Smooth muscle cell (in vitro differentiated cells): ENCODE measurements around the gene SPATA2L. TPM values are rescaled to one million over a fixed set of nuclear protein-coding genes. Genes with fewer than 3 reads are reported as not detected.

Source experiments
- DNase-seq: peaks from one replicate; lab custom pipeline; 2025; ENCODE audit not compliant: unreplicated experiment; lab: John Stamatoyannopoulos, UW
- H2AFZ ChIP-seq: fragments of 200-600 bp; sonication (generic); 2 replicates; pipeline ENCODE4 v1.6.0; 2016; ENCODE audit warnings: antibody characterized with exemption, low read depth, mild to moderate bottlenecking
- H3F3A ChIP-seq: fragments of 200-600 bp; sonication (generic); 2 replicates; pipeline ENCODE4 v1.6.0; 2017; ENCODE audit warnings: antibody characterized with exemption, low read depth
- H3K27ac ChIP-seq: fragments of 200-600 bp; sonication (generic); 2 replicates; pipeline ENCODE4 v1.5.1; 2016; ENCODE audit warnings: low read depth, mild to moderate bottlenecking
- H3K27me3 ChIP-seq: fragments of 200-600 bp; sonication (generic); 2 replicates; pipeline ENCODE4 v1.6.1; 2016; ENCODE audit warnings: low read depth, mild to moderate bottlenecking
- H3K36me3 ChIP-seq: fragments of 200-600 bp; sonication (generic); 2 replicates; pipeline ENCODE4 v1.5.1; 2016; ENCODE audit warnings: low read depth
- H3K4me1 ChIP-seq: fragments of 200-600 bp; sonication (generic); 2 replicates; pipeline ENCODE4 v1.5.1; 2016; ENCODE audit warnings: low read depth
- H3K4me2 ChIP-seq: fragments of 200-600 bp; sonication (generic); 2 replicates; pipeline ENCODE4 v1.6.0; 2016; ENCODE audit warnings: mild to moderate bottlenecking
- H3K4me3 ChIP-seq: fragments of 200-600 bp; sonication (generic); 2 replicates; pipeline ENCODE4 v1.5.1; 2016; ENCODE audit warnings: mild to moderate bottlenecking
- H3K79me2 ChIP-seq: fragments of 200-600 bp; sonication (generic); 2 replicates; pipeline ENCODE4 v1.6.0; 2016; ENCODE audit warnings: low read depth, mild to moderate bottlenecking
- H3K9ac ChIP-seq: fragments of 200-600 bp; sonication (generic); 2 replicates; pipeline ENCODE4 v1.6.0; 2016; ENCODE audit warnings: low read depth
- H3K9me3 ChIP-seq: fragments of 200-600 bp; sonication (generic); replicated peaks from 2 replicates; pipeline ENCODE4 v1.5.1; 2016; ENCODE audit warnings: low read depth
- H4K20me1 ChIP-seq: fragments of 200-600 bp; sonication (generic); 2 replicates; pipeline ENCODE4 v1.6.0; 2016; ENCODE audit warnings: low read depth
- CTCF ChIP-seq: fragments of 200-600 bp; sonication (generic); IDR thresholded peaks from 2 replicates; pipeline ENCODE4 v1.5.1; 2017; ENCODE audit warnings: borderline replicate concordance, mild to moderate bottlenecking, antibody characterized with exemption; ENCODE audit not compliant: insufficient read depth, poor library complexity, severe bottlenecking
- WGBS: methylation state at CpG from one replicate; pipeline ENCODE4 v1.1.7; 2016; ENCODE audit warnings: low lambda C conversion rate; 5-methylcytosine and 5-hydroxymethylcytosine counted together
- polyA plus RNA-seq: library from polyadenylated mRNA; unstranded; fragments of >200 nt; fragmentation: Nextera tagmentation; extraction: Ambion mirVana; gene quantifications from 2 replicates; pipeline ENCODE4 v1.2.1, GENCODE V29; 2016
- total RNA-seq: library from RNA; depleted of rRNA; stranded (reverse); fragments of >200 nt; gene quantifications from 2 replicates; pipeline ENCODE4 v1.2.3, GENCODE V29; 2014

SPATA2L gene
- total and polyA plus RNA-seq, 2 experiments from 2014 or later, result 7.8 to 14.1 TPM

DNA sequence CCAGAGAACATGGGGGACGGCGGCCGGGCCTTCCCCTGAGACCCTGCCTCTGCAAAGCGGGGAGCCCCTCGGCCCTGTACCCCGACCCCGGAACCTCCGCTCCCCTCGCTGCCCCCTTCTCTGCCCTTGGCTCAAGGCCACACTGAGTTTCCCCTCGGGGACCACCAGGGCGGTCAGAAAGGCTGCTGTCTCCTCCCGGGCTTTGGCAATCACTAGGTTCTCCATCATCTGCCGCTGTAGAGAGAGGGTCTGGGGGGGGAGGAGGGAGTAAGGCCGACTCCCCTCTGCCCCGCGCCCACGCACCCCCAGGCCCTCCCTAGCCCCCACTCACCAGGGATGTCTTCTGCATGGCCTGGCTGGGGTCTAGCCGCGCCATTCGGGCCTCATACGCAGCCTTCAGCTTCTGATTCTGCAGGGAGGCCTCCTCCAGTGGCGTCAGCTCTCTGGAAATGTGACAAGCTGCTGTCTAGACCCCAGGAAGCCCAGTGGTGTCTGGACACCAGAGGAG is 10.8 kb upstream of the SPATA2L start:
- no peak for DNase-seq
- TF ChIP-seq CTCF, result no peak
- Histone ChIP-seq H3K4me3 (peak overlapping the region; percentile 39), H3K9me3 (no peaks in the 10 kb centered on the region), H3F3A (no peaks in the 10 kb centered on the region), H3K36me3 (no peaks in the 10 kb centered on the region), H3K27ac (no peak overlapping the region), H3K4me2 (peak overlapping the region; percentile 88), H2AFZ (no peak overlapping the region), H3K9ac (peak overlapping the region; percentile 43), H3K79me2 (no peaks in the 10 kb centered on the region), H4K20me1 (no peaks in the 10 kb centered on the region), H3K27me3 (no peaks in the 10 kb centered on the region), H3K4me1 (peaks cover 9% of the 10 kb centered on the region)
- 12% methylated on average over 19 of the region's 22 CpGs for WGBS

- H3K9ac ChIP-seq, result peak overlapping the region; percentile 43
- no peak for TF ChIP-seq CTCF
- DNase-seq, result peak; percentile 7
- no peaks in the 10 kb centered on the region for H4K20me1 ChIP-seq
- H3K4me1 ChIP-seq, result peaks cover 9% of the 10 kb centered on the region
- no peaks in the 10 kb centered on the region for H3K27me3 ChIP-seq
- peak overlapping the region; percentile 88 for H3K4me2 ChIP-seq
- H3K36me3 ChIP-seq, result no peaks in the 10 kb centered on the region
- H3K79me2 ChIP-seq, result no peaks in the 10 kb centered on the region
- H3K9me3 ChIP-seq, result no peaks in the 10 kb centered on the region
- peak overlapping the region; percentile 39 for H3K4me3 ChIP-seq
- H3K27ac ChIP-seq, result no peak overlapping the region
- 10% methylated on average over 27 of the region's 48 CpGs for WGBS
- no peak overlapping the region for H2AFZ ChIP-seq
- no peaks in the 10 kb centered on the region for H3F3A ChIP-seq
Observed at GRCh38 chr16:89711601-89712273, 10.2 kb upstream of the SPATA2L start.

- Histone ChIP-seq H3K4me1 (peaks cover 9% of the 10 kb centered on the region), H3K4me3 (no peak overlapping the region), H3K4me2 (no peak overlapping the region), H3F3A (no peaks in the 10 kb centered on the region), H3K9me3 (no peaks in the 10 kb centered on the region), H3K27me3 (no peaks in the 10 kb centered on the region), H2AFZ (no peak overlapping the region), H3K27ac (no peak overlapping the region), H3K9ac (no peak overlapping the region), H3K79me2 (no peaks in the 10 kb centered on the region), H4K20me1 (no peaks in the 10 kb centered on the region), H3K36me3 (no peaks in the 10 kb centered on the region)
- TF ChIP-seq CTCF, result no peak
- no peak for DNase-seq
- WGBS, result 93% methylated on average over 36 of the region's 63 CpGs
Observed at GRCh38 chr16:89710709-89711564, 9.4 kb upstream of the SPATA2L start.
